Measurements from ENCODE around the gene TRRAP. TPM values are rescaled to one million over a fixed set of nuclear protein-coding genes. Genes with fewer than 3 reads are reported as not detected.

The TRRAP gene
- polyA plus RNA-seq, 1 donor (not counting 4 experiments of a cell fraction or from before 2014, with no cell fraction given), result 6.1 TPM

- no peak overlapping the region for H3K4me3 ChIP-seq (ENCODE audit: control insufficient read depth in 2 of 3, extremely low read depth in 1 of 3, insufficient read depth in 2 of 3, low read depth in 1 of 3, low read length in 3 of 3)
- no peak for FAIRE-seq
- dilution Hi-C loops (cut with MboI; ENCODE audit: extremely low pct_ligation_motif_present, low sequenced_read_pairs), result no loop called here
- H4K20me1 ChIP-seq (ENCODE audit: control insufficient read depth, extremely low read depth, insufficient read depth, low read length), result no peaks in the 10 kb centered on the region
- no peak overlapping the region for H3K9ac ChIP-seq (ENCODE audit: control insufficient read depth, extremely low read depth, insufficient read depth, low read length)
- no peaks in the 10 kb centered on the region for H3K36me3 ChIP-seq (ENCODE audit: control insufficient read depth in 2 of 2, extremely low read depth in 1 of 2, insufficient read depth in 2 of 2, low read length in 2 of 2)
- TF ChIP-seq EZH2 (IDR thresholded peaks at IDR 0.05; ENCODE audit: low read length), result no peak
- TF ChIP-seq, protein P1, sequence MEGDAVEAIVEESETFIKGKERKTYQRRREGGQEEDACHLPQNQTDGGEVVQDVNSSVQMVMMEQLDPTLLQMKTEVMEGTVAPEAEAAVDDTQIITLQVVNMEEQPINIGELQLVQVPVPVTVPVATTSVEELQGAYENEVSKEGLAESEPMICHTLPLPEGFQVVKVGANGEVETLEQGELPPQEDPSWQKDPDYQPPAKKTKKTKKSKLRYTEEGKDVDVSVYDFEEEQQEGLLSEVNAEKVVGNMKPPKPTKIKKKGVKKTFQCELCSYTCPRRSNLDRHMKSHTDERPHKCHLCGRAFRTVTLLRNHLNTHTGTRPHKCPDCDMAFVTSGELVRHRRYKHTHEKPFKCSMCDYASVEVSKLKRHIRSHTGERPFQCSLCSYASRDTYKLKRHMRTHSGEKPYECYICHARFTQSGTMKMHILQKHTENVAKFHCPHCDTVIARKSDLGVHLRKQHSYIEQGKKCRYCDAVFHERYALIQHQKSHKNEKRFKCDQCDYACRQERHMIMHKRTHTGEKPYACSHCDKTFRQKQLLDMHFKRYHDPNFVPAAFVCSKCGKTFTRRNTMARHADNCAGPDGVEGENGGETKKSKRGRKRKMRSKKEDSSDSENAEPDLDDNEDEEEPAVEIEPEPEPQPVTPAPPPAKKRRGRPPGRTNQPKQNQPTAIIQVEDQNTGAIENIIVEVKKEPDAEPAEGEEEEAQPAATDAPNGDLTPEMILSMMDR (optimal IDR thresholded peaks at IDR 0.05 in 1 of 3, IDR thresholded peaks at IDR 0.05 in 1 of 3, conservative IDR thresholded peaks at IDR 0.05 in 1 of 3; ENCODE audit: extremely low read depth in 1 of 3, insufficient read depth in 2 of 3, low read length in 3 of 3), result no peak
- H3K9me3 ChIP-seq (ENCODE audit: control insufficient read depth, low read depth, low read length), result no peaks in the 10 kb centered on the region
- no peak overlapping the region for H2AFZ ChIP-seq (ENCODE audit: control insufficient read depth, low read length)
- peaks cover 12% of the 10 kb centered on the region for H3K27me3 ChIP-seq (ENCODE audit: control insufficient read depth, extremely low read depth, insufficient read depth, low read length)
- H3K9me1 ChIP-seq (ENCODE audit: control insufficient read depth, extremely low read depth, insufficient read depth, low read length), result no peaks in the 10 kb centered on the region
- H3K27ac ChIP-seq (ENCODE audit: control insufficient read depth, insufficient read depth, low read length), result no peak overlapping the region
- no peak for DNase-seq (ENCODE audit: low read depth, low spot score)
- no peak overlapping the region for H3K4me2 ChIP-seq (ENCODE audit: control insufficient read depth, extremely low read depth, insufficient read depth, low read depth, low read length)
- H3K4me1 ChIP-seq (ENCODE audit: control insufficient read depth, extremely low read depth, insufficient read depth, low read length), result no peaks in the 10 kb centered on the region
- no peaks in the 10 kb centered on the region for H3K79me2 ChIP-seq (ENCODE audit: control insufficient read depth, insufficient read depth, low read length)
These were observed 14.7 kb upstream of the TRRAP start for GRCh38 chr7:98863601-98864000.

GRCh38 chr7:98864731-98865453 lies 13.4 kb upstream of the TRRAP start:
- H3K36me3 ChIP-seq (ENCODE audit: control insufficient read depth in 2 of 2, extremely low read depth in 1 of 2, insufficient read depth in 2 of 2, low read length in 2 of 2), result no peaks in the 10 kb centered on the region
- H3K4me2 ChIP-seq (ENCODE audit: control insufficient read depth, extremely low read depth, insufficient read depth, low read depth, low read length), result no peak overlapping the region
- no peaks in the 10 kb centered on the region for H3K9me3 ChIP-seq (ENCODE audit: control insufficient read depth, low read depth, low read length)
- no peak overlapping the region for H3K27ac ChIP-seq (ENCODE audit: control insufficient read depth, insufficient read depth, low read length)
- H3K79me2 ChIP-seq (ENCODE audit: control insufficient read depth, insufficient read depth, low read length), result no peaks in the 10 kb centered on the region
- no peaks in the 10 kb centered on the region for H3K9me1 ChIP-seq (ENCODE audit: control insufficient read depth, extremely low read depth, insufficient read depth, low read length)
- peaks cover 25% of the 10 kb centered on the region for H3K27me3 ChIP-seq (ENCODE audit: control insufficient read depth, extremely low read depth, insufficient read depth, low read length)
- no peak for DNase-seq (ENCODE audit: low read depth, low spot score)
- dilution Hi-C loops (cut with MboI; ENCODE audit: extremely low pct_ligation_motif_present, low sequenced_read_pairs), result no loop called here
- no peak overlapping the region for H2AFZ ChIP-seq (ENCODE audit: control insufficient read depth, low read length)
- no peak for TF ChIP-seq EZH2 (IDR thresholded peaks at IDR 0.05; ENCODE audit: low read length)
- TF ChIP-seq, protein P1 (optimal IDR thresholded peaks at IDR 0.05 in 1 of 3, IDR thresholded peaks at IDR 0.05 in 1 of 3, conservative IDR thresholded peaks at IDR 0.05 in 1 of 3; ENCODE audit: extremely low read depth in 1 of 3, insufficient read depth in 2 of 3, low read length in 3 of 3), result no peak
- no peak for FAIRE-seq
- H3K4me3 ChIP-seq (ENCODE audit: control insufficient read depth in 2 of 3, extremely low read depth in 1 of 3, insufficient read depth in 2 of 3, low read depth in 1 of 3, low read length in 3 of 3), result no peak overlapping the region
- H4K20me1 ChIP-seq (ENCODE audit: control insufficient read depth, extremely low read depth, insufficient read depth, low read length), result no peaks in the 10 kb centered on the region
- no peak overlapping the region for H3K9ac ChIP-seq (ENCODE audit: control insufficient read depth, extremely low read depth, insufficient read depth, low read length)
- no peaks in the 10 kb centered on the region for H3K4me1 ChIP-seq (ENCODE audit: control insufficient read depth, extremely low read depth, insufficient read depth, low read length)
